Activated naive CD8-positive, alpha-beta T cell (primary cell): ENCODE measurements around the gene TMCC2.

Experiments
- H3K27ac Mint-ChIP-seq: one replicate; pipeline ENCODE4 v1.8.0; 2021; ENCODE audit warnings: mixed read lengths
- H3K27me3 Mint-ChIP-seq: one replicate; pipeline ENCODE4 v1.8.0; 2021; ENCODE audit warnings: mixed read lengths
- H3K36me3 Mint-ChIP-seq: one replicate; pipeline ENCODE4 v1.8.0; 2021; ENCODE audit warnings: mixed read lengths
- H3K4me1 Mint-ChIP-seq: one replicate; pipeline ENCODE4 v1.8.0; 2021; ENCODE audit warnings: low read depth, mixed read lengths
- H3K4me3 Mint-ChIP-seq: one replicate; pipeline ENCODE4 v1.8.0; 2021; ENCODE audit warnings: mild to moderate bottlenecking, mixed read lengths
- H3K9me3 Mint-ChIP-seq: one replicate; pipeline ENCODE4 v1.8.0; 2021; ENCODE audit warnings: low read depth, mixed read lengths

TMCC2 gene

GRCh38 chr1:205241366-205242030 lies 13.8 kb downstream of the TMCC2 start:
- Mint-ChIP-seq H3K27me3 (no peaks in the 10 kb centered on the region), H3K9me3 (no peaks in the 10 kb centered on the region), H3K4me1 (peaks cover 28% of the 10 kb centered on the region), H3K27ac (no peak overlapping the region), H3K4me3 (no peak overlapping the region), H3K36me3 (peaks cover 8% of the 10 kb centered on the region)

DNA sequence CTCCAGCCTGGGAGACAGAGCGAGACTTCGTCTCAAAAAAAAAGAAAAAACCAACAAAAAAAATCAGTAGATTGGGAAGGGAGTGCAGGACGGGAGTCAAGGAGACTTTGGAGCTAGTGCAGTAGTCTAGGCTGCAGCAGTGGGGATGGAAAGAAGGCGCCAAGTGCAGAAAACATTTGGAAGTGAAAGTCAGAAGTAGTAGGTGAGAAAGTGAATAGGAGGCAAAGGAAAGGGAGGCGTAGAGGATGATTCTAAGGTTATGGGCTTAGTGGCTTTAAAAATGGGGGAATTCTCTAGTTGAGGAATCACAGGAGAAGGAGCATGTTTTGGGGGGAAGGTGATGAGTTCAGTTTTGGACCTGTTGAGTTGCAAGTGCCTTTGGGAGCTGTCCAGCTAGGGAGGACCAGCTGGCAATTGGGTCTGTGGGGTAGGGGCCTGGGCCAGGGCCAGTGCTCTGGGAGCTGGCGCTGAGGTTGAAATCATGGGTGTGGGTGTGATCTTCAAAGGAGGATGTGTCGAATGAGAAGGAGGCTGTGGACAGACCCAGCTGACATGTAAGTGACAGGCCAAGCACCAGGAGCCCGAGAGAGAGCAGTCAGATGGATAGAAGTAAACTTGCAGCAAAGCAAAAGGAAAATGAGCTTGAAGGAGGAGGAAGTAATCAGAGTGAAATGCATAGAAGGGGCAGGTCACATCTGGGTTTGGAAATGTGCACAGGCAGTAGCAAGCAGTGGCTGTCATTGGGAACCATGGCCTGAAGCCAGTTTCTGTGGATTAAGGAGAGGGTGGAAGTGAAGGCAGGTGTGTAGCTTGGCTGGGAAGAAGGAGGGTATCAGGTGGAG lies 15.8 kb downstream of the TMCC2 start:
- no peaks in the 10 kb centered on the region for H3K27me3 Mint-ChIP-seq
- H3K9me3 Mint-ChIP-seq: no peaks in the 10 kb centered on the region
- peaks cover 6% of the 10 kb centered on the region for H3K36me3 Mint-ChIP-seq
- H3K4me1 Mint-ChIP-seq: peaks cover 9% of the 10 kb centered on the region
- no peak overlapping the region for H3K27ac Mint-ChIP-seq
- no peak overlapping the region for H3K4me3 Mint-ChIP-seq

DNA sequence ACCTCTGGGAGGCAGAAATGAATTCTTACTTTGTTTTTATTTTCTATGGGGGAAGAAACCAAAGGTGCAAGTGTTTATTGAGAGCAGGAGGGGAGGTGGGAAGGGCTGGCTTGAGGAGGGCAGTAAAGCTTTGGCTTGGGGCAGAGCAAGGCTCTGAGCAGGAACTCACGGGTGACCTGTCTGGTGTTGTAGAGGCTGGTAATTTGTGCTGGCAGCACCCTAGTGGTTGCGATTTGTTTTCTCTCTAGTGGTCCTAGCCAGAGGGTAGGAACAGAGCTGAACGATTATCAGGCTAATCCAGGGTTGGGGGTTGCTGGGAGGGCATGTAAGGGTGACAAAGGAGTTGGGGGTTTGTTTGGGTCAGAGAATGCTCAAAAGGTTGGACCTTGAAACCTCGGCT lies 16.6 kb downstream of the TMCC2 start:
- Mint-ChIP-seq H3K4me3 (no peak overlapping the region), H3K36me3 (peaks cover 6% of the 10 kb centered on the region), H3K4me1 (peaks cover 6% of the 10 kb centered on the region), H3K27me3 (no peaks in the 10 kb centered on the region), H3K9me3 (no peaks in the 10 kb centered on the region), H3K27ac (no peak overlapping the region)

GRCh38 chr1:205245096-205245495 lies 17.4 kb downstream of the TMCC2 start:
- no peak overlapping the region for H3K4me3 Mint-ChIP-seq
- no peaks in the 10 kb centered on the region for H3K9me3 Mint-ChIP-seq
- peaks cover 6% of the 10 kb centered on the region for H3K36me3 Mint-ChIP-seq
- peaks cover 3% of the 10 kb centered on the region for H3K4me1 Mint-ChIP-seq
- H3K27ac Mint-ChIP-seq: no peak overlapping the region
- H3K27me3 Mint-ChIP-seq: no peaks in the 10 kb centered on the region

DNA sequence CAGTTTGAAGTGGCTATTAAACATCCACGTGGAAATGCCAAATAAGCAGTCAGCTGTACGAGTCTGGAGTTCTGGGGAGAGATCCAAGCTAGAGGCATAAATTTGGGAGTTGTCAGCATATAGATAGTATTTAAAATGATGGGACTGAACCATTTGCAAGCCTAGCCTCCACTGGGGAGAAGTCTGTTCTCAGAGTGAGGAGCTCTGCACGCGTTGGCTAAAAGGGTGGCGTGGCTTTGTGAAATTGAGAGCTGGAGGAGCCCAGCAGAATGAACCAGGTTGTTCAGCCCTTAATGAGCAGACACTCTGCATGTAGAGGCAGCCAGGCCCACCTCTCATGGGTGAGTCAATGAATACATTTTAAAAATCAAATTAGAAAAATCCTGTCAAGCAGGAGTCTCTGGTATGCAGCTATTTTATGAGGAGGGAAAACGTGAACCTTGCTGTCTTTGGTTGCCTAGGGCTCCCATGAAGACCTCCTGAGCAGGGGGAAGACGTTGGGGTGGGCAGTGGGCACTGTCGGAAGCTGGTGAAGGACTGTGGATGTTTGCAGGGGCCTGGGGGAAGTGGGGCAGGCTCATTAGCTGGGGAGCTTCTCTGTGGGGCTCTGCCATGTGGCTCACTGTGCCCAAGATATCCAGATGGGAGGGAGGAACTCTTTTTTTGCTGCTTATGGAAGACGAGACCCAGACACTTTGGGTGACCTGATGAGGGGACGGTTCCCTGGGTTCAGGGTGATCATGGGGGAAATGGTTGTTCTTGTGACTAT lies 18.8 kb downstream of the TMCC2 start:
- Mint-ChIP-seq H3K4me1 (peaks cover 3% of the 10 kb centered on the region), H3K9me3 (no peaks in the 10 kb centered on the region), H3K27ac (no peak overlapping the region), H3K27me3 (no peaks in the 10 kb centered on the region), H3K36me3 (peaks cover 6% of the 10 kb centered on the region), H3K4me3 (no peak overlapping the region)

GRCh38 chr1:205247130-205247921 lies 19.6 kb downstream of the TMCC2 start:
- Mint-ChIP-seq H3K36me3 (peaks cover 3% of the 10 kb centered on the region), H3K9me3 (no peaks in the 10 kb centered on the region), H3K27me3 (no peaks in the 10 kb centered on the region), H3K4me1 (peaks cover 3% of the 10 kb centered on the region), H3K27ac (no peak overlapping the region), H3K4me3 (no peak overlapping the region)

GRCh38 chr1:205248793-205249601 lies 21.3 kb downstream of the TMCC2 start:
- Mint-ChIP-seq H3K36me3 (no peaks in the 10 kb centered on the region), H3K27me3 (no peaks in the 10 kb centered on the region)

DNA sequence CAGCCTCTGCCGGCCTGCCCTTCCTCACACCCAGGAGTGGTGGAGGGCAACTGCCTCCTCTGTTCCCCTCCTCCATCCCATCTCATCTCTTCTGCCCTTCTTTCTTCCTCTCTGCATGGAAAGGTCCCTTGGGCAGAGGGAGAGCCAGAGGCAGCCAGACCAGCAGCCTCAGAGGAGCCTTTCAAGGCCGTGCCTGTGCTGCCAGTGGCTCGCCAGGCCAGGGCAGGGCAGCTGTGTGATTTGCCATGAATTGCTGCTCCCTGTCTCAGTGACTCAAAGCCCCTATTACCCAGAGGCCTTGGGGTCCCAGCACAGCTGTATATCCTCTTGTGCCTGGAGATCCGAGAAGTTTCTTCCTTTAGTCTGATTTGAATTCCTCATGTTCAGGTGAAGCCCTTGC lies 21.9 kb downstream of the TMCC2 start:
- no peaks in the 10 kb centered on the region for H3K36me3 Mint-ChIP-seq
- peaks cover 3% of the 10 kb centered on the region for H3K4me1 Mint-ChIP-seq
- H3K27ac Mint-ChIP-seq: no peak overlapping the region
- no peak overlapping the region for H3K4me3 Mint-ChIP-seq
- H3K9me3 Mint-ChIP-seq: no peaks in the 10 kb centered on the region
- H3K27me3 Mint-ChIP-seq: no peaks in the 10 kb centered on the region

More at GRCh38 chr1:205248793-205249601, 21.3 kb downstream of the TMCC2 start:
- H3K4me3 Mint-ChIP-seq: no peak overlapping the region
- no peaks in the 10 kb centered on the region for H3K9me3 Mint-ChIP-seq
- H3K4me1 Mint-ChIP-seq: peaks cover 3% of the 10 kb centered on the region
- H3K27ac Mint-ChIP-seq: no peak overlapping the region

GRCh38 chr1:205250699-205251098 lies 23.0 kb downstream of the TMCC2 start:
- no peak overlapping the region for H3K4me3 Mint-ChIP-seq
- H3K27me3 Mint-ChIP-seq: no peaks in the 10 kb centered on the region
- H3K9me3 Mint-ChIP-seq: no peaks in the 10 kb centered on the region
- H3K27ac Mint-ChIP-seq: no peak overlapping the region
- peaks cover 3% of the 10 kb centered on the region for H3K4me1 Mint-ChIP-seq
- no peaks in the 10 kb centered on the region for H3K36me3 Mint-ChIP-seq

- no peaks in the 10 kb centered on the region for H3K9me3 Mint-ChIP-seq
- no peak overlapping the region for H3K27ac Mint-ChIP-seq
- H3K27me3 Mint-ChIP-seq: no peaks in the 10 kb centered on the region
Observed at GRCh38 chr1:205251576-205251975, 23.8 kb downstream of the TMCC2 start.

DNA sequence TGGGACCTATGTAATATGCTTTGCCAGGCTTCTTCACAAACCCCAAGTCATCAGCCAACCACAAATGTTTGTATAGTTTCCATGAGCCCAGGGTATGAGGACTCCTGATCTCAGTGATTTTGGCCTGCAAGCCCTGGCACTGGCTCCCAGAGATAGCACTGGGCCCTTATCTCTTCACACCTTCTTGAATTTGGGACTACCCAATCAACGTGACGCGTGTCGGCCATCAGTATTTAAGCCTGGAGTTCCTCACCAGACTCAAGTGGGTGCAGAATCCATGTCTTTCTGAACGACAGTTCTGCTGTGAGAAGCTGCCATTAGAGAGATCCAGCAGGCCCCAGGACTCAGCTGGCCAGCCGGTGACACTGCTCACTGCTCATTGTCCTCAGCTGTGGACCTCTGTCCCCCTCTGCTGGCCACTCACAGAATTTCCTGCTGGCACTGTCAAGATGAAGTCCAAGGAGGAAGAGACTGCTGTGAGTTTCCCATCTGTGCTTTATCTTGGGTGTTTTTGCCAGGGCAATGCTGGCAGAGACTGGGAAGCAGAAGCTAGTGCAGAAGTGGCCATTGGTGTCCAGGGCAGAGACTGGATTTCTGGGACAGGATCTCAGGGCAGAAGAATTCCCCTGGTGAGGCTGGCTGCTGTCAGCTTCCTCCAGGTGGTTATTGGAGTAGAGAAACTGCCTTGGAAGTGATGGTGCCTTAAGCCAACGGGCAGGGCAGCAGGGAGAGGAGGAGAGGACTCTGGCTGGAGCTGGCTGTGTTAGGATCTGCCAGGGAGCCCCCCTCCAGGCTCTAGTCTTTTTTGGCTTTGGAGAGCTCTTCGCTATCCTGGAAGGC lies 28.4 kb downstream of the TMCC2 start:
- Mint-ChIP-seq H3K4me1 (peaks cover 2% of the 10 kb centered on the region), H3K9me3 (no peaks in the 10 kb centered on the region), H3K27me3 (no peaks in the 10 kb centered on the region), H3K36me3 (no peaks in the 10 kb centered on the region), H3K27ac (no peak overlapping the region), H3K4me3 (no peak overlapping the region)

More at GRCh38 chr1:205251576-205251975, 23.8 kb downstream of the TMCC2 start:
- no peak overlapping the region for H3K4me3 Mint-ChIP-seq
- H3K4me1 Mint-ChIP-seq: peaks cover 2% of the 10 kb centered on the region
- no peaks in the 10 kb centered on the region for H3K36me3 Mint-ChIP-seq

DNA sequence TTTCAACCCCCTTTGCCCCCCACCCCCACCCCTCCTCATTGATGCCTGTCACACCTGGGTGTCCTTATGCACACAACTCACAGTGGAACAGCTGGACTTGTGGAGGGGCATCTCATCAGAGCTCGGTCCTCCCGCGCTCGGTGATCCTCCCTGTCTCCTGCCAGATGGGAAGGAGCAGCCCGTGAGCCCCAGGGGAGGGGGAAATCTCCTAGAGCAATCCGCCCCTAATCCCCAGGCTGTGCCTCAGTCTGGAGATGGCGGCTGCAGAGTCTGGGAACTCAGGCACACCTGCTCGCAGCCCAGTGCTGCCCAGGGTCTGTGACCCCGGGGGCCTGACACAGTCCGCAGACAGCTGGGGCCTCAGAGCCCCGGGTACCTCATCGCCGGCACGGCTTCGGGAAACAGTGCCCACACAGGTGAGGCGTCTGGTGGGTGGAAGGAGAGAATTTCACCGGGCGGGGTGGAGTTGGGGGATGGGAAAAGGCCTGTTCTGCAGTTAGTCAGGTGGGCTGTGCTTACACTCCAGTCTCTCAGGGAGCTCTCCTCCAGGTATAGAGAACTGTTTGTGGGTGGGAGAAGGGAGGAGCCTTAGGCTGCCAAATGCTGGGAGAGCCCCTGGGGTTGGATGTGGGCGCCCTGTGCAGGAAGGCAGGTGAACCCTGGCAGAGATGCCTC lies 29.3 kb downstream of the TMCC2 start:
- H3K9me3 Mint-ChIP-seq: no peaks in the 10 kb centered on the region
- H3K27ac Mint-ChIP-seq: no peak overlapping the region
- H3K4me1 Mint-ChIP-seq: peaks cover 7% of the 10 kb centered on the region
- H3K27me3 Mint-ChIP-seq: no peaks in the 10 kb centered on the region
- no peak overlapping the region for H3K4me3 Mint-ChIP-seq
- no peaks in the 10 kb centered on the region for H3K36me3 Mint-ChIP-seq

GRCh38 chr1:205257735-205258134 lies 30.0 kb downstream of the TMCC2 start:
- no peak overlapping the region for H3K27ac Mint-ChIP-seq
- H3K36me3 Mint-ChIP-seq: no peaks in the 10 kb centered on the region
- peaks cover 11% of the 10 kb centered on the region for H3K4me1 Mint-ChIP-seq
- H3K4me3 Mint-ChIP-seq: no peak overlapping the region
- H3K9me3 Mint-ChIP-seq: no peaks in the 10 kb centered on the region
- no peaks in the 10 kb centered on the region for H3K27me3 Mint-ChIP-seq
